GM23338 (cell line): ENCODE results near the gene CCR7. TPM values are rescaled to one million over a fixed set of nuclear protein-coding genes. Genes with fewer than 3 reads are reported as not detected.

Experiments used
- ATAC-seq: fragments of 200-7000 bp; cut with Tn5 transposase; 3 replicates; pipeline ENCODE4 v1.9.1; 2020
- DNase-seq: peaks from one replicate; pipeline ENCODE4 v3.0.0-alpha.2; 2015; ENCODE audit warnings: low spot score
- H2AFZ ChIP-seq: fragments of 200-600 bp; sonication (generic); 2 replicates; pipeline ENCODE4 v1.8.0; 2016; ENCODE audit warnings: antibody characterized with exemption, mild to moderate bottlenecking, moderate library complexity
- H3F3A ChIP-seq: fragments of 200-600 bp; sonication (generic); replicated peaks from 2 replicates; pipeline ENCODE4 v1.8.0; 2017; ENCODE audit warnings: antibody characterized with exemption, mixed run types, low read depth
- H3K27ac ChIP-seq: fragments of 200-600 bp; sonication (generic); 2 replicates; pipeline ENCODE4 v1.6.1; 2016; ENCODE audit warnings: low read depth
- H3K27me3 ChIP-seq: fragments of 200-600 bp; sonication (generic); 2 replicates; pipeline ENCODE4 v1.8.0; 2016; ENCODE audit warnings: mild to moderate bottlenecking, mixed run types, moderate library complexity; ENCODE audit not compliant: insufficient read depth
- H3K36me3 ChIP-seq: fragments of 200-600 bp; sonication (generic); 2 replicates; pipeline ENCODE4 v1.8.0; 2016; ENCODE audit warnings: mild to moderate bottlenecking; ENCODE audit not compliant: insufficient read depth
- H3K4me1 ChIP-seq: fragments of 200-600 bp; sonication (generic); 2 replicates; pipeline ENCODE4 v1.8.0; 2016; ENCODE audit warnings: mild to moderate bottlenecking, moderate library complexity; ENCODE audit not compliant: insufficient read depth
- H3K4me2 ChIP-seq: fragments of 200-600 bp; sonication (generic); 2 replicates; pipeline ENCODE4 v1.7.1; 2017; ENCODE audit warnings: mixed run types
- H3K4me3 ChIP-seq: fragments of 200-600 bp; sonication (generic); 2 replicates; pipeline ENCODE4 v1.6.1; 2016; ENCODE audit warnings: mixed run types
- H3K79me2 ChIP-seq: fragments of 200-600 bp; sonication (generic); replicated peaks from 2 replicates; pipeline ENCODE4 v1.8.0; 2017; ENCODE audit warnings: mild to moderate bottlenecking; ENCODE audit not compliant: insufficient read depth
- H3K9me2 ChIP-seq: fragments of 200-600 bp; sonication (generic); 2 replicates; pipeline ENCODE4 v1.8.0; 2017; ENCODE audit not compliant: insufficient read depth
- H4K20me1 ChIP-seq: fragments of 200-600 bp; sonication (generic); replicated peaks from 2 replicates; pipeline ENCODE4 v1.8.0; 2017; ENCODE audit warnings: mild to moderate bottlenecking; ENCODE audit not compliant: insufficient read depth
- H3K27ac Mint-ChIP-seq: 2 replicates; pipeline ENCODE4 v1.8.0; 2020; ENCODE audit warnings: inconsistent platforms, mild to moderate bottlenecking, moderate library complexity, mixed read lengths
- H3K27me3 Mint-ChIP-seq: 3 replicates; pipeline ENCODE4 v1.8.0; 2022; ENCODE audit warnings: low read depth, mild to moderate bottlenecking, moderate library complexity, mixed read lengths, inconsistent platforms; ENCODE audit not compliant: insufficient read depth, poor library complexity
- H3K36me3 Mint-ChIP-seq: 3 replicates; pipeline ENCODE4 v1.8.0; 2021; ENCODE audit warnings: low read depth, mild to moderate bottlenecking, inconsistent platforms, moderate library complexity, mixed read lengths
- H3K4me1 Mint-ChIP-seq: 3 replicates; pipeline ENCODE4 v1.8.0; 2020; ENCODE audit warnings: mild to moderate bottlenecking, inconsistent platforms, mixed read lengths
- H3K4me3 Mint-ChIP-seq: 3 replicates; pipeline ENCODE4 v1.8.0; 2021; ENCODE audit warnings: moderate library complexity, mild to moderate bottlenecking, inconsistent platforms, mixed read lengths
- H3K9me3 Mint-ChIP-seq: 3 replicates; pipeline ENCODE4 v1.8.0; 2020; ENCODE audit warnings: moderate library complexity, mild to moderate bottlenecking, inconsistent platforms, mixed read lengths
- EZH2 ChIP-seq: fragments of 200-600 bp; sonication (generic); IDR thresholded peaks from one replicate; pipeline ENCODE4 v1.8.0; 2017; ENCODE audit warnings: antibody characterized with exemption, mild to moderate bottlenecking, low read depth; ENCODE audit not compliant: unreplicated experiment
- EZH2phosphoT487 ChIP-seq: fragments of 200-600 bp; sonication (generic); IDR thresholded peaks from one replicate; pipeline ENCODE4 v1.8.1; 2018; ENCODE audit warnings: antibody characterized with exemption; ENCODE audit not compliant: unreplicated experiment
- JUNB ChIP-seq: IDR thresholded peaks from one replicate; pipeline ENCODE4 v1.6.1; 2016; ENCODE audit warnings: antibody characterized with exemption; ENCODE audit not compliant: unreplicated experiment
- NANOG ChIP-seq: IDR thresholded peaks from 2 replicates; pipeline ENCODE4 v1.6.1; 2016; ENCODE audit warnings: antibody characterized with exemption, borderline replicate concordance
- POLR2AphosphoS5 ChIP-seq: IDR thresholded peaks from 2 replicates; pipeline ENCODE4 v1.6.1; 2016; ENCODE audit warnings: antibody characterized with exemption, low read depth
- REST ChIP-seq: IDR thresholded peaks from one replicate; pipeline ENCODE4 v1.6.1; 2018; ENCODE audit warnings: antibody characterized with exemption; ENCODE audit not compliant: unreplicated experiment
- STAT1 ChIP-seq: IDR thresholded peaks from one replicate; pipeline ENCODE4 v1.6.1; 2016; ENCODE audit warnings: antibody characterized with exemption; ENCODE audit not compliant: unreplicated experiment
- ZNF114 ChIP-seq: fragments of 250-450 bp; sonication (Bioruptor Pico); IDR thresholded peaks from 2 replicates; pipeline ENCODE4 v1.5.0; 2020; ENCODE audit warnings: mild to moderate bottlenecking, moderate library complexity
- polyA plus RNA-seq: library from polyadenylated mRNA; unstranded; fragments of >200 nt; fragmentation: Nextera tagmentation; extraction: Ambion mirVana; gene quantifications from 2 replicates; pipeline ENCODE4 v1.2.1, GENCODE V29; 2016
- total RNA-seq: library from RNA; depleted of rRNA; stranded (reverse); fragments of >200 nt; shearing (Covaris generic); gene quantifications from 2 replicates; pipeline ENCODE4 v1.2.3, GENCODE V29; 2014
- TF ChIP-seq, protein P1 (sequence below), 2 experiments: fragments of 200-600 bp in 1 of 2; sonication (generic) in 1 of 2; conservative IDR thresholded peaks; 2 replicates each; pipeline versions ENCODE4 v1.5.1 to v1.6.1; 2016 to 2017; ENCODE audit warnings: antibody characterized with exemption in 2 of 2, low read depth in 2 of 2, mild to moderate bottlenecking in 2 of 2, moderate library complexity in 1 of 2
- TF ChIP-seq, protein P2 (sequence below): IDR thresholded peaks from 2 replicates; pipeline ENCODE4 v1.6.1; 2016; ENCODE audit warnings: antibody characterized with exemption

CCR7 gene
- total and polyA plus RNA-seq, 2 experiments from 2014 or later: 0.37 to 0.59 TPM

DNA sequence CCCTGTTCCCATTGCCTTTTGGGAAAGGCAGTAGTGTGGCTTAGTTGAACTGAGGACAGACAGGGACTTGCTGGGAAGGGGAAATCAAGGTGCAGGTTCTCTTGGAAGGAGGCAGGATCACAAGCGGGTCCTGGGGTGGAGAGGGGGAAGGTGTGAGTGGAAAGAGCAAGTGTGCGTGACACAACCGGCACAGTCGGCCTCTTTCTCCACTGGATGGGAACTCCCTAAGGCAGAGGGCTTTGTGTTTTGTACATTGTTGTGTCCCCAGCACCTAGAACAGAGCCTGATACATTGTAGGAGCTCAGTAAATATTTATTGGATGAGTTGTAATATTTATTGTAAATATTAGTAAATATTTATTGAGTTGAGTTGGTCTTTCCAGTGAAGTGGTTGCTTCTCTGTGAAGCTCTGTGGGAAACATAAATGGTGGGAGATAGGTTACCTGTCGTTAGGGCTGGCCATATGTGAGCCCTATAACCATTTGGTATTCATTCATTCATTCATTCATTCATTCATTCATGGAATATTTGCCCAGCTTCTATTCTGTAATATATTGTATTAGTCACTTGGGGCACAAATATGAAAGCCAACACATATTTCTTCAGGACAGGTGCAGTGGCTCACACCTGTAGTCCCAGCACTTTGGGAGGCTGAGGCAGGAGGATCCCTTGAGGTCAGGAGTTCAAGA lies 48.3 kb upstream of the CCR7 start:
- Mint-ChIP-seq H3K27me3 (peaks cover 8% of the 10 kb centered on the region), H3K36me3 (no peaks in the 10 kb centered on the region), H3K4me1 (peaks cover 7% of the 10 kb centered on the region), H3K9me3 (no peaks in the 10 kb centered on the region; the same call in 2 of the 3 replicates), H3K4me3 (no peak overlapping the region), H3K27ac (no peak overlapping the region)
- H4K20me1 ChIP-seq: no peaks in the 10 kb centered on the region
- DNase-seq (no peak), ATAC-seq (no peak)
- H3K27me3 ChIP-seq: no peaks in the 10 kb centered on the region
- no peaks in the 10 kb centered on the region for H3F3A ChIP-seq
- no peaks in the 10 kb centered on the region for H3K9me2 ChIP-seq
- no peaks in the 10 kb centered on the region for H3K36me3 ChIP-seq
- no peak overlapping the region for H3K4me3 ChIP-seq
- H2AFZ ChIP-seq: no peak overlapping the region
- H3K4me2 ChIP-seq: no peak overlapping the region
- H3K4me1 ChIP-seq: no peaks in the 10 kb centered on the region
- H3K79me2 ChIP-seq: no peaks in the 10 kb centered on the region
- no peak overlapping the region for H3K27ac ChIP-seq
- TF ChIP-seq, protein P1, sequence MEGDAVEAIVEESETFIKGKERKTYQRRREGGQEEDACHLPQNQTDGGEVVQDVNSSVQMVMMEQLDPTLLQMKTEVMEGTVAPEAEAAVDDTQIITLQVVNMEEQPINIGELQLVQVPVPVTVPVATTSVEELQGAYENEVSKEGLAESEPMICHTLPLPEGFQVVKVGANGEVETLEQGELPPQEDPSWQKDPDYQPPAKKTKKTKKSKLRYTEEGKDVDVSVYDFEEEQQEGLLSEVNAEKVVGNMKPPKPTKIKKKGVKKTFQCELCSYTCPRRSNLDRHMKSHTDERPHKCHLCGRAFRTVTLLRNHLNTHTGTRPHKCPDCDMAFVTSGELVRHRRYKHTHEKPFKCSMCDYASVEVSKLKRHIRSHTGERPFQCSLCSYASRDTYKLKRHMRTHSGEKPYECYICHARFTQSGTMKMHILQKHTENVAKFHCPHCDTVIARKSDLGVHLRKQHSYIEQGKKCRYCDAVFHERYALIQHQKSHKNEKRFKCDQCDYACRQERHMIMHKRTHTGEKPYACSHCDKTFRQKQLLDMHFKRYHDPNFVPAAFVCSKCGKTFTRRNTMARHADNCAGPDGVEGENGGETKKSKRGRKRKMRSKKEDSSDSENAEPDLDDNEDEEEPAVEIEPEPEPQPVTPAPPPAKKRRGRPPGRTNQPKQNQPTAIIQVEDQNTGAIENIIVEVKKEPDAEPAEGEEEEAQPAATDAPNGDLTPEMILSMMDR (conservative IDR thresholded peaks at IDR 0.05; ENCODE audit: low read depth in 2 of 2): no peak

DNA sequence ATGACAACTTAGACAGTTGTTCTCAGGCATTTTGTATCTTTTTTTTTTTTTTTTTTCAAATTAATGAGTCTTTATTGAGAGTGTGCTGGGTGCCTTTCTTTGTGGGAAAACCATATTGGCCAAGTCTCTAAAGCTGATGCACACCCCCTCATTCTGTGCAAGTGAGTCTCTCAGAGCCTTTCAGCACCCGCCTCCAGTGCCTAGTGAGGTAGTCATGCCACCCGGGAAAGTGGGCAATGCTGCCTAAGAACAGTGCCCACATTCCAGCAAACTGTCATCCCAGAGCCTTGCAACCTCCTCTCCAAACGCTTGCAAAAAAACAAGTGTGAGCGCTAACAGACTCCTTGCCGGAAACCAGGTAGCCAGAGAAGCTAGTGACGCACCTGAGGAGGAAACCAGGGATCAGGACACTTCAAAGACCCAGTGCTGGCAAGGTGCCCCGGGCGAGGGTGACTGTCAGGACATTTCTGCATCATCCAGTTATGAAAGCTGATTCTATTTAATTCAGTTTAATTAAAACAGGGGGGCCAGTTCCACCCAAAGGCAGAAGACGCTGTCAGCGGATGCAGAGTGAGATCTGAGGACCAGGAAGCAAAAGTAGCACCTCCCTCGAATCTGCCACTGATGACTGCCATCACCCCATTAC lies 47.5 kb upstream of the CCR7 start:
- peaks cover 5% of the 10 kb centered on the region; the same call in 1 of the 2 replicates for H3K4me1 ChIP-seq
- no peak for DNase-seq
- no peak overlapping the region for H3K4me3 Mint-ChIP-seq
- ATAC-seq: no peak
- H3K4me1 Mint-ChIP-seq: peaks cover 15% of the 10 kb centered on the region
- no peak overlapping the region for H3K27ac ChIP-seq
- H2AFZ ChIP-seq: no peak overlapping the region
- no peak overlapping the region for H3K27ac Mint-ChIP-seq
- H3K4me3 ChIP-seq: no peak overlapping the region
- no peaks in the 10 kb centered on the region for H3K9me2 ChIP-seq
- H3K27me3 ChIP-seq: no peaks in the 10 kb centered on the region
- H3K4me2 ChIP-seq: no peak overlapping the region
- peaks cover 3% of the 10 kb centered on the region for H3K27me3 Mint-ChIP-seq
- H4K20me1 ChIP-seq: no peaks in the 10 kb centered on the region
- H3K9me3 Mint-ChIP-seq: no peaks in the 10 kb centered on the region; the same call in 2 of the 3 replicates
- no peaks in the 10 kb centered on the region for H3F3A ChIP-seq
- H3K36me3 Mint-ChIP-seq: no peaks in the 10 kb centered on the region
- H3K79me2 ChIP-seq: no peaks in the 10 kb centered on the region
- H3K36me3 ChIP-seq: no peaks in the 10 kb centered on the region
- TF ChIP-seq JUNB (no peak), EZH2 (no peak), POLR2AphosphoS5 (no peak), REST (no peak), NANOG (no peak), ZNF114 (CRISPR knock-in tag) (no peak), EZH2phosphoT487 (no peak), STAT1 (no peak)
- TF ChIP-seq, protein P1 (conservative IDR thresholded peaks at IDR 0.05; ENCODE audit: low read depth in 2 of 2): no peak
- TF ChIP-seq, protein P2, sequence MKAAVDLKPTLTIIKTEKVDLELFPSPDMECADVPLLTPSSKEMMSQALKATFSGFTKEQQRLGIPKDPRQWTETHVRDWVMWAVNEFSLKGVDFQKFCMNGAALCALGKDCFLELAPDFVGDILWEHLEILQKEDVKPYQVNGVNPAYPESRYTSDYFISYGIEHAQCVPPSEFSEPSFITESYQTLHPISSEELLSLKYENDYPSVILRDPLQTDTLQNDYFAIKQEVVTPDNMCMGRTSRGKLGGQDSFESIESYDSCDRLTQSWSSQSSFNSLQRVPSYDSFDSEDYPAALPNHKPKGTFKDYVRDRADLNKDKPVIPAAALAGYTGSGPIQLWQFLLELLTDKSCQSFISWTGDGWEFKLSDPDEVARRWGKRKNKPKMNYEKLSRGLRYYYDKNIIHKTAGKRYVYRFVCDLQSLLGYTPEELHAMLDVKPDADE: no peak
